Activated CD8-positive, alpha-beta T cell treated with anti-CD3 and anti-CD28 coated beads, Interleukin-2, amount 10 ng/mL, durations not matched to agents 7 days and 5 days (primary cell): ENCODE results near the gene ENG. TPM values are rescaled to one million over a fixed set of nuclear protein-coding genes. Genes with fewer than 3 reads are reported as not detected.
"Not testable (repeated sequence)": the region's sequence is repeated elsewhere in the genome, so short reads cannot be mapped to it uniquely, and the experiment has no call there.

Source experiments
- ATAC-seq: fragments of 150-1000 bp; cut with Tn5 transposase; one replicate; pipeline ENCODE4 v1.10.0; 2021; ENCODE audit warnings: moderate library complexity
- CTCF ChIA-PET: fragments of 350-600 bp; sonication (Branson Sonifier 250); formaldehyde crosslinking; loops from one replicate; lab custom pipeline; 2021; ENCODE audit warnings: antibody characterized with exemption; lab: Charles Lee
- POLR2A ChIA-PET: fragments of 350-600 bp; sonication (Branson Sonifier 250); formaldehyde crosslinking; loops from one replicate; lab custom pipeline; 2021; ENCODE audit warnings: antibody characterized with exemption; lab: Charles Lee
- DNase-seq: peaks from one replicate; pipeline ENCODE4 v3.0.0-alpha.2; 2020
- H3K27ac Mint-ChIP-seq: one replicate; pipeline ENCODE4 v1.8.0; 2021; ENCODE audit warnings: mild to moderate bottlenecking, mixed read lengths
- H3K27me3 Mint-ChIP-seq: one replicate; pipeline ENCODE4 v1.8.0; 2021; ENCODE audit warnings: low read depth, mixed read lengths
- H3K36me3 Mint-ChIP-seq: one replicate; pipeline ENCODE4 v1.8.0; 2021; ENCODE audit warnings: low read depth, mixed read lengths
- H3K4me1 Mint-ChIP-seq: one replicate; pipeline ENCODE4 v1.8.0; 2021; ENCODE audit warnings: low read depth, mixed read lengths
- H3K4me3 Mint-ChIP-seq: one replicate; pipeline ENCODE4 v1.8.0; 2021; ENCODE audit warnings: mild to moderate bottlenecking, mixed read lengths
- H3K9me3 Mint-ChIP-seq: one replicate; pipeline ENCODE4 v1.8.0; 2022; ENCODE audit warnings: mixed read lengths; ENCODE audit not compliant: insufficient read depth
- total RNA-seq, 2 experiments: library from RNA; stranded (reverse); gene quantifications; one replicate each; pipeline ENCODE4 v1.2.3, GENCODE V29; 2021

The ENG gene
- total RNA-seq, 2 experiments from 2014 or later: 22.9 to 24.3 TPM

DNA sequence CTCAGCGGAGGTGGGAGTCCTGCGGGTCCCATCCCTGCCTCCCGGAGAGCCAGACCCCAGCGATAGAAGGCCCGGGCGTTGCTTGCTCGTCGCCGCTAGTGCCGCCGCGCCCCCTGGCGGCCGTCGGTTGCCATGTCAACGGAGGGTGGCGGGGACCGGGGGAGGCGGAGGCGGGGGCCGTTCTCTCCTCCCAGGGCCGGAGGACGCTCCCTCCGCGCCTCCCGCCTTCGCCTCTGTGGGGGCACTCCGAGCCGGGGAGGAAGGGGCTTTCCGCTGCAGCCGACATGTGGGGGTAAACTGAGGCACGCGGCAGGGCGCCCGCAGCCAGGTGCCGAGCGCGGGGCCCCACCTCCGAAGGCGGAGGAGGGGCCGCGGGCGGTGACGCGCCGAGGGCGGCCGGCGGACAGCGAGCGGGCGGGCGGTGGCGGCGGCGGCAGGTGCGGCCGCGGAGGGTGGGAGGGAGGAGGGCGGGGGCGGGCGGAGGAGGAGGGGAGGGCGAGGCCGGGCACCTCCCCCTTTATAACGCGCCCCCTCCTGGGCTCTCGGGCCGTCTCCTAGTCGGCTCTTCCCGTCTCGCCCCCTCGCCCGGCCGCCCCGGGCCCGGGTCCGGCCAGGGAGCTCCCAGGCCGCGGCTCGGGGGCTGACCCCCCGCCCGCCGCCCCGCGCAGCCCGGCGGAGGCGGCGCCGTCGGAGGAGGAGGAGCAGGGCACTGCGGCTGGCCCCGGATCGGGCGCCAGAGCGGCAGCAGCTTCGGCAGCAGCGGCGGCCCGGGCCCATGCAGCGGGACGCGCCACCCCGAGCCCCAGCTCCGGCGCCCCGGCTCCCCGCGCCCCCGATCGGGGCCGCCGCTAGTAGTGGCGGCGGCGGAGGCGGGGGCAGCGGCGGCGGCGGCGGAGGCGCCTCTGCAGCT lies 69.2 kb downstream of the ENG start:
- POLR2A ChIA-PET: interaction anchor here (0.6 to 2.8 kb wide), 17 partner anchors 9 to 136 kb away, joined by 3 to 27 read pairs (median 4); partner anchors contain the start of genes ST6GALNAC4 and TOR2A
- ATAC-seq: peak; percentile 46
- peaks cover 46% of the 10 kb centered on the region for H3K36me3 Mint-ChIP-seq
- CTCF ChIA-PET: interaction anchor here (0.7 to 6.4 kb wide), 20 partner anchors 8 to 177 kb away, joined by 3 to 102 read pairs (median 5); partner anchors contain the start of genes PTRH1, TOR2A and TTC16
- H3K9me3 Mint-ChIP-seq: no peaks in the 10 kb centered on the region
- peak overlapping the region; percentile 77 for H3K4me3 Mint-ChIP-seq
- peaks cover 75% of the 10 kb centered on the region for H3K4me1 Mint-ChIP-seq
- H3K27me3 Mint-ChIP-seq: no peaks in the 10 kb centered on the region
- DNase-seq: peak; percentile 93
- H3K27ac Mint-ChIP-seq: peak overlapping the region; percentile 95

DNA sequence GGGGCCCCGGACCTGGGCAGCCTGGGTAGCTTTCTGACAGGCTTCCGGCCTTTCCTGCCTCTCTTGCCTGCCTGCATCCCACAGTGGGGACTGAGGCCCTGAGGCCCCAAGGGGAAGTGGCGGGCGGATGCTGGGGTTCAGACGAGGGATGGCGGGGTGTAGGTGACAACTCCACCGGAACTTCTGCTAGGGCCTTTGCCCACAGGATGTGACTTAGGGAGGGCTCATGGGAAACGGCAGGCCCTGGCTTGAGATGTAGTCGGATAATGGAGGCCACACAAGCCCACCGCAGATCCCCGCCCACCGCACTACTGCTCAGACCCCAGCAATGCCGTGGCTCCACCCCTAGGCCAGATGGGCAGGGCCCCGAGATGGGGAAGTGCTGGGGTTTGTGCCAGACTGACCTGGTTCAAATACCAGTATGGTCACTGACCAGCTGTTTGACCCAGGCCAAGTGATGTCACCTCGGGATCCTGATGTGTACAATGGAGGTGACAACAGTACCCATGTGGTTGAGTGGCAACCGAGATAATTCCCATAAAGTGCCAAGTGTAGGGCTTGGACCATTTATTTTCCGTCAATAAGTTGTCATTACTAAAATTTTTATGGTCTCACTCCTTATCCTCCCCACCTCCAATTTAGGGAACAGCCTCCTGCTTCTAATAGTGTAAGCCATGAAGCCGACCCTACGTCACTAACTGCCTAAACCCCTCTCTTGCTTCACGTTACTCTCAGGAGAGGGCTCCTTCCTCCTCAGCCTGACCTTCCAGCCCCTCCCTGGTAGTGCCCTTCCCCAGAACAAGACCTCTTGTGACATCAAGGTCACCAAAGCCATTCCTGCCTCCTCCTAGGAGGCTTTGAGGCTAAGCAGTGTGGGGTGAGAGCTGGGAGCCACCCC lies 71.1 kb downstream of the ENG start:
- H3K4me3 Mint-ChIP-seq: peak overlapping the region; percentile 77
- ChIA-PET POLR2A (interaction anchor here (0.8 to 2.8 kb wide), 7 partner anchors 13 to 122 kb away, joined by 3 to 27 read pairs (median 5); partner anchors contain the start of gene TOR2A), CTCF (interaction anchor here (0.8 to 6.4 kb wide), 13 partner anchors 7 to 141 kb away, joined by 3 to 102 read pairs (median 7); partner anchors contain the start of genes PTRH1, TOR2A and TTC16)
- peaks cover 76% of the 10 kb centered on the region for H3K4me1 Mint-ChIP-seq
- peaks cover 31% of the 10 kb centered on the region for H3K36me3 Mint-ChIP-seq
- ATAC-seq: peak; percentile 44
- H3K9me3 Mint-ChIP-seq: no peaks in the 10 kb centered on the region
- DNase-seq: peak; percentile 93
- H3K27me3 Mint-ChIP-seq: no peaks in the 10 kb centered on the region
- peak overlapping the region; percentile 95 for H3K27ac Mint-ChIP-seq

DNA sequence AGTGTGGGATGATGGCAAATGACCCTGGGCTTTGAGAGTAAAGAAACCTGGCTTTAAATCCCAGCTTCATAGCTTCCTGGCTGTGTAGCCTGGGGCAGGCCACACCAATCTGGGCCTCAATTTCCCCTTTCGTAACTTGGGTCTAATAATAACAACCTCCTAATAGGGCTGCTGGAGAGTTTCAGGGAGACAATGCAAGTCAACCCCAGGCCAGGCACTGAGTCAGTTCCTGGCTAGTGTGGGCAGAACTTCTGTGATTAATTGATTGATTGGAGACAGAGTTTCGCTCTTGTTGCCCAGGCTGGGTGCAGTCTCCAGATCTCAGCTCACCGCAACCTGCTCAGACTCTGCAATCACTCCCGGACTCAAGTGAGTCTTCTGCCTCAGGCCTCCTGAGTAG lies 72.7 kb downstream of the ENG start:
- no peaks in the 10 kb centered on the region for H3K27me3 Mint-ChIP-seq
- H3K36me3 Mint-ChIP-seq: peaks cover 27% of the 10 kb centered on the region
- peaks cover 65% of the 10 kb centered on the region for H3K4me1 Mint-ChIP-seq
- ATAC-seq: no peak
- CTCF ChIA-PET: interaction anchor here (1.6 to 6.4 kb wide), 4 partner anchors 14 to 139 kb away, joined by 8 to 102 read pairs (median 34); partner anchors contain the start of gene TOR2A
- no peaks in the 10 kb centered on the region for H3K9me3 Mint-ChIP-seq
- H3K27ac Mint-ChIP-seq: peak overlapping the region; percentile 84
- DNase-seq: no peak
- POLR2A ChIA-PET: interaction anchor here (1.6 kb wide), 1 partner anchor 14 kb away, joined by 5 read pairs; no protein-coding TSS in a partner anchor
- peak overlapping the region; percentile 46 for H3K4me3 Mint-ChIP-seq

DNA sequence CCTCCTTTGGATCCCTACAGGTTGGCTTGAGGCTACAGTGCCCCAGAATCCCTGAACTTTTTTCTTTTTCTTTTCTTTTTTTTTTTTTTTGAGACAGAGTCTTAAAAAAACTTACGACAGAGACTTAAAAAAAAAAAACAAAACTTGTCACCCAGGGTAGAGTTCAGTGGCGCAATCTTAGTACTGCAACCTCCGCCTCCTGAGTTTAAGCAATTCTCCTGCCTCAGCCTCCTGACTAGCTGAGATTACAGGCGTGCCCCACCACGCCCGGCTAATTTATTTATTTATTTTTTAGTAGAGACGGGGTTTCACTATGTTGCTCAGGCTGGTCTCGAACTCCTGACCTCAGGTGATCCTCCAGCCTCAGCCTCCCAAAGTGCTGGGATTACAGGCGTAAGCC lies 73.5 kb downstream of the ENG start:
- Mint-ChIP-seq H3K4me1 (peaks cover 66% of the 10 kb centered on the region), H3K36me3 (peaks cover 28% of the 10 kb centered on the region), H3K27ac (peak overlapping the region; percentile 49)
- POLR2A ChIA-PET: interaction anchor here (0.6 to 1.5 kb wide), 3 partner anchors 10 to 122 kb away, joined by 3 to 4 read pairs (median 3); no protein-coding TSS in a partner anchor
- not testable (repeated sequence) for ATAC-seq, H3K9me3 Mint-ChIP-seq, H3K4me3 Mint-ChIP-seq, H3K27me3 Mint-ChIP-seq, DNase-seq
- CTCF ChIA-PET: interaction anchor here (2.5 to 3.5 kb wide), 2 partner anchors 10 to 46 kb away, joined by 14 to 26 read pairs; partner anchors contain the start of gene TOR2A

DNA sequence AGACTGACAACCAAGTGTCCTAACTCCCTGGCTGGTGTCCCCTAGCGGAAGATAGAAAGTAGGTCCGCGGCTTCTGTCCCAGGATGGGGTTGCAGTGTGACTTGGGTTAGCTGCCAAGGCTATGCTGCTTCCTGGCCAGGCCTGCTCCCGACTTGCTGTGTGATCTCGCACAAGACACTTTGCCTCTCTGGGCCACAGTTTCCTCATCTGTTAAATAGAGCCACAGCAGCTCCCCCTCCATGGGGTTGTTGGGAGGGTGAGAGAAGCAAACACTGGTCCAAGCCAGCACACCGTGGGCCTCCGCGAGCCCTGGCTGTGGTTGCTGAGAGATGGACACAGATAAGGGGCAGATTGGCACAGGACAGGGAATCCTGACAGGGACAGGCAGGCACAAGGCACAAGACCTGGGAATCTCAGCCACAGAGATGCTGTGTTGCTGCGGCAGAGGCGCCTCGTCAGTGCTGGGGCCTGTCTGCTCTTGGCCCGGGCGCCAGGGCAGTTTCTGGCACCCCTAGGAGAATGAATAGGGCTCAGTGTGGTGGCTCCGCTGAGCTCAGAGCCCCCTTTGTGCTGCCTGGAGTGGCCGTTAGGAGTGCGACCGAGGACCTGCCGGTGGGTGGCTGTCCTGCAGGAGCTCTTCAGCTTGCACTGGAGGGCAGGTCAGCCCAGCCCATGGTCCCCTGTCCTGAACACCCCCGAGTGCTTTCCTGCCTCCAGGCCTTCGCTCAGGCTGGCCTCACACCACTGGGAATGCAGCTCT lies 74.2 kb downstream of the ENG start:
- Mint-ChIP-seq H3K36me3 (peaks cover 28% of the 10 kb centered on the region), H3K27ac (peak overlapping the region; percentile 98), H3K27me3 (no peaks in the 10 kb centered on the region), H3K9me3 (no peaks in the 10 kb centered on the region), H3K4me3 (peak overlapping the region; percentile 49), H3K4me1 (peaks cover 67% of the 10 kb centered on the region)
- POLR2A ChIA-PET: interaction anchor here (0.6 to 1.7 kb wide), 4 partner anchors 10 to 123 kb away, joined by 3 to 6 read pairs (median 4); no protein-coding TSS in a partner anchor
- DNase-seq: no peak
- no peak for ATAC-seq
- CTCF ChIA-PET: interaction anchor here (1.3 to 3.5 kb wide), 3 partner anchors 9 to 141 kb away, joined by 3 to 26 read pairs (median 14); partner anchors contain the start of gene TOR2A

DNA sequence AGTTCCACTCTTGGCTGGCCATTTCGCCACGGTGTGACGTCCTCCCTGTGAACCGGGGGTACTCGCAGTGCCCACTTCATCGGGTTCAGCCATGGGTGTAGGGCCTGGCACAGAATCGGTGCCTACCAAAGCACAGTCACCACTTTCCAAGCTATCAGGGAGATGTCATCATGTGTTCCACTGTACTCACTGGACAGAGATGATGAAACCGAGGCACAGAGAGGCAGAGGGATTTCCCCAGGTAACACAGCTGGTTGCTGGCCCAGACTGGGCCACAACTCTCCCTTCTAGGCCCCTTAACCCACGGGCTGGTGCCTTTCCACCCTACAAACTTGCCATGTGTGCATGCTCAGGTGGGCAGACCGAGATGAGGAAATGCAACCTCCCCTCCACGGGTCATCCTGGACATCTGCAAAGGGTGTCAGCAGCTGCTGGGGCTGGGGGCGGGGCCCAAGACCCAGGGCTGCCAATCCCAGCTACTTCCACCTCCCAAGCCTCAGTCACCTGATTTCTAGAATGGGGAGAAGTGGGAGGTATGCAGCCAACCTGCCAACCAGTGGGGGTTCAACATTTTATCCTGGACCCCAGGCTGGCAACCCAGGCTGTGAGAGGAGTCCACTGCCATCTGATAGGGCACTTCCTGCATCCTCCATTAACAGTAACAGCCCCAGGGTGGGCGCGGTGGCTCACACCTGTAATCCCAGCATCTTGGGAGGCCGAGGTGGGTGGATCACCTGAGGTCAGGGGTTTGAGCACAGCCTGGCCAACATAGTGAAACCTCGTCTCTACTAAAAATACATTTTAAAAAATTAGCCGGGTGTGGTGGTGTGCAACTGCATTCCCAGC lies 75.1 kb downstream of the ENG start:
- Mint-ChIP-seq H3K36me3 (peaks cover 36% of the 10 kb centered on the region), H3K4me1 (peaks cover 69% of the 10 kb centered on the region), H3K27me3 (no peaks in the 10 kb centered on the region), H3K4me3 (peak overlapping the region; percentile 98), H3K27ac (peak overlapping the region; percentile 98), H3K9me3 (no peaks in the 10 kb centered on the region)
- DNase-seq (peak; percentile 66), ATAC-seq (peak; percentile 41)
- POLR2A ChIA-PET: interaction anchor here (0.8 to 1.7 kb wide), 7 partner anchors 8 to 137 kb away, joined by 3 to 6 read pairs (median 4); no protein-coding TSS in a partner anchor
- CTCF ChIA-PET: interaction anchor here (0.9 to 3.5 kb wide), 8 partner anchors 8 to 200 kb away, joined by 3 to 26 read pairs (median 3); partner anchors contain the start of gene TOR2A

DNA sequence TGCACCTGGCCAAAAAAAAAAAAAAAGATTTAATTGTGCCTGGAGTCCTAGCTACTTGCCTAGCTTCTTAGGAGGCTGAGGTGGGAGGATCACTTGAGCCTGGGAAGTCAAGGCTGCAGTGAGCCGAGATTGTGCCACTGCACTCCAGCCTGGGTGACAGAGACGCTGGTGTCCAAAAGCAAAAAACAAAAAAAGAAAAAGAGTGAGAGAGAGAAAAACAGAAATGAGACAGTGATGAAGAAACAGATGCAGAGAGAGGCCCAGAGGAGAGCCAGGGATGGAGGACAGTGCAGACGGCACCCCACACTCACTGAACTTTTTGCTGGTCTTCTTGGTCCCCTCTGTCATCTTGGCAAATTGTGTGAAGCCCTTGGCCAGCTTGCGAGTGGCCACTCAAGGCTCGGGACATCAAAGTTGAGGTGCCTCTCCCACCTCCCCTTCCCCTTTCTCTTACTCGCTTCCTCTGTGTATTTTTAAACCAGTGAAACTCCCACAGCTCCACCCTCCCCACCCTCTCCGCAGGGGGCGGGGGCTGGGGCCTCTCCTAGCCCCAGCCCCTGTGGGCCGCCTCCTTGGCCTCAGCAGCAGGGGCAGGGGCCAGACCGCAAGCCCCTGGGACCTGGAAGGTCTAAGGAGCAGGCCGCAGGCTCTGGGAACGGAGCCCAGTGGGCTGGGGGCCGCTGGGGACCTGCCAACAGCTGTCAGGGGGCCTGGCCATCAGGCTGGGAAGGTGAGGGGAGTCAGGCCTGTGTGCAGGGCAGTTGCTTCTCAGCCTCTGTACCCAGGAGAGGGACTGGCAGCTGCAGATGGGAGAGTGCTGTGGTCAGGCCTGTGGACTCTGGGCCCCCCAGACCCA lies 76.0 kb downstream of the ENG start, which contains the start of gene SH2D3C:
Gene SH2D3C, minus strand, starts transcription at position 387 of the 856 bp plus-strand sequence. Its CDS starts 39 bp downstream, at position 348.
- DNase-seq: peak; percentile 59
- Mint-ChIP-seq H3K27ac (peak within 1 kb of the TSS; percentile 98), H3K4me1 (peaks cover 67% of the 10 kb centered on the region), H3K27me3 (no peaks in the 10 kb centered on the region), H3K36me3 (peaks cover 42% of the 10 kb centered on the region), H3K4me3 (peak within 1 kb of the TSS; percentile 98), H3K9me3 (no peaks in the 10 kb centered on the region)
- POLR2A ChIA-PET: interaction anchor here (0.8 to 1.7 kb wide), 7 partner anchors 7 to 138 kb away, joined by 3 to 6 read pairs (median 4); no protein-coding TSS in a partner anchor
- ATAC-seq: peak; percentile 28
- CTCF ChIA-PET: interaction anchor here (0.9 to 3.5 kb wide), 8 partner anchors 7 to 200 kb away, joined by 3 to 26 read pairs (median 3); partner anchors contain the start of gene TOR2A

DNA sequence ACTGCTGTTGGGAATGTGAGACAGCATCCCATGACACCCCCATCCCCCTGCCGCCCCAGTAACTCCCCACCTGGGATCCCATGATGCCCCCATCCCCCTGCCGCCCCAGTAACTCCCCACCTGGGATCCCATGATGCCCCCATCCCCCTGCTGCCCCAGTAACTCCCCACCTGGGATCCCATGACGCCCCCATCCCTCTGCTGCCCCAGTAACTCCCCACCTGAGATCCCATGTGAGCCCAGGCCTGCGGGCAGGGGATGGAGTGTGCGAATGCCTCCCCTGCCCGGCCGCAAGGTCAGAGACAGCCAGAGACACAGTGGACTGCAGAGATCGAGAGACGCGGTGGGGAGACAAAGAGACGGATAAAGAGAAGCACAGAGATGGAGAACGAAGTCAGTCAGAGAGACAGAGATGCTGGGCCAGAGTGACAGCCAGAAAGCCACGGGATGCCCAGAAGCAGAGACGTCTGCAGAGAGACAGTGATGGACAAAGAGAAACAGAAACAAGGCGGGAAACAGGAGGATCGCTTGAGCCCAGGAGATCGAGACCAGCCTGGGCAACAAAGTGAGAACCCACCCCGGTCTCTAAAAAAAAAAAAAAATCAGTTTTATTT lies 77.0 kb downstream of the ENG start:
- Mint-ChIP-seq H3K36me3 (peaks cover 51% of the 10 kb centered on the region), H3K4me3 (peak overlapping the region; percentile 98), H3K27ac (peak overlapping the region; percentile 96), H3K27me3 (no peaks in the 10 kb centered on the region), H3K4me1 (peaks cover 65% of the 10 kb centered on the region), H3K9me3 (no peaks in the 10 kb centered on the region)
- ATAC-seq (no peak), DNase-seq (peak; percentile 48)
- ChIA-PET POLR2A (no interaction called here), CTCF (interaction anchor here (1.3 to 3.5 kb wide), 3 partner anchors 43 to 180 kb away, joined by 3 to 26 read pairs (median 10); partner anchors contain the start of gene TOR2A)
